COLO829 (cell line): Measurements from ENCODE around the gene COL4A6.
"Not testable (repeated sequence)": the region's sequence is repeated elsewhere in the genome, so short reads cannot be mapped to it uniquely, and the experiment has no call there.

Source experiments
- DNase-seq: peaks from one replicate; pipeline ENCODE4 v3.0.0; 2012; ENCODE audit warnings: low spot score

Gene COL4A6

GRCh38 chrX:108438110-108438623, at the start of gene COL4A6:
TSS of gene COL4A6 (minus strand) at chrX:108438422. CDS start at chrX:108438196, 226 bp downstream.
- no peak for DNase-seq

GRCh38 chrX:108485960-108486359, 47.7 kb upstream of the COL4A6 start:
- no peak for DNase-seq

- no peak for DNase-seq
Measured at GRCh38 chrX:108484251-108484650, 46.0 kb upstream of the COL4A6 start.

- not testable (repeated sequence) for DNase-seq
Measured at GRCh38 chrX:108481528-108481927, 43.3 kb upstream of the COL4A6 start.

- DNase-seq = no peak
Measured at GRCh38 chrX:108473979-108474378, 35.8 kb upstream of the COL4A6 start.

GRCh38 chrX:108468486-108468885, 30.3 kb upstream of the COL4A6 start:
- no peak for DNase-seq

GRCh38 chrX:108464604-108465003, 26.4 kb upstream of the COL4A6 start:
- no peak for DNase-seq

GRCh38 chrX:108456971-108457477, 18.8 kb upstream of the COL4A6 start:
- DNase-seq = no peak

GRCh38 chrX:108453841-108454240, 15.6 kb upstream of the COL4A6 start:
- no peak for DNase-seq

GRCh38 chrX:108447303-108447702, 9.1 kb upstream of the COL4A6 start:
- DNase-seq = no peak

GRCh38 chrX:108442901-108443464, 4.8 kb upstream of the COL4A6 start:
- no peak for DNase-seq

- no peak for DNase-seq
Measured at GRCh38 chrX:108439961-108440696, 1.9 kb upstream of the COL4A6 start.

GRCh38 chrX:108439426-108439942, 1.3 kb upstream of the COL4A6 start, which contains the start of gene COL4A5:
TSS of gene COL4A5 (plus strand) at chrX:108439838. CDS start at chrX:108440126, 288 bp downstream.
- DNase-seq = no peak

- DNase-seq = no peak
Measured at GRCh38 chrX:108437349-108438109, 693 bp downstream of the COL4A6 start.

GRCh38 chrX:108435261-108435660, 3.0 kb downstream of the COL4A6 start:
- no peak for DNase-seq

GRCh38 chrX:108426262-108426661, 12.0 kb downstream of the COL4A6 start:
- no peak for DNase-seq

- DNase-seq = no peak
Measured at GRCh38 chrX:108420481-108420880, 17.7 kb downstream of the COL4A6 start.

- no peak for DNase-seq
Measured at GRCh38 chrX:108419401-108419800, 18.8 kb downstream of the COL4A6 start.

- no peak for DNase-seq
Measured at GRCh38 chrX:108417257-108417656, 21.0 kb downstream of the COL4A6 start.

- no peak for DNase-seq
Measured at GRCh38 chrX:108415891-108416290, 22.3 kb downstream of the COL4A6 start.

- DNase-seq = no peak
Measured at GRCh38 chrX:108415146-108415545, 23.1 kb downstream of the COL4A6 start.

GRCh38 chrX:108412783-108413182, 25.4 kb downstream of the COL4A6 start:
- DNase-seq = no peak
